Natural killer cell treated with Interleukin-12 subunit alpha and Interleukin-12 subunit beta and Interleukin-15 and Interleukin-18, amount 100 ng/mL, for 72 hours (primary cell): ENCODE results near the gene P2RX3. TPM values are rescaled to one million over a fixed set of nuclear protein-coding genes. Genes with fewer than 3 reads are reported as not detected.
"Not testable (repeated sequence)": the region's sequence is repeated elsewhere in the genome, so short reads cannot be mapped to it uniquely, and the experiment has no call there.

Experiments used
- ATAC-seq, 2 donors: fragments of 150-1000 bp; cut with Tn5 transposase in 1 of 2; sonication (Bioruptor Pico), chemical (Tn5 transposase) in 1 of 2; 2 replicates each; pipeline ENCODE4 v1.10.0; 2021
- DNase-seq: peaks from one replicate; pipeline ENCODE4 v3.0.0; 2022; ENCODE audit warnings: low spot score
- H3K27ac Mint-ChIP-seq, 2 donors: 1 replicate in 1 of 2; 2 replicates in 1 of 2; pipeline ENCODE4 v1.8.0; 2022; ENCODE audit warnings: mixed read lengths in 2 of 2, mild to moderate bottlenecking in 1 of 2, moderate library complexity in 1 of 2
- H3K27me3 Mint-ChIP-seq, 2 donors: 1 replicate in 1 of 2; 2 replicates in 1 of 2; pipeline ENCODE4 v1.8.0; 2022; ENCODE audit warnings: mixed read lengths in 2 of 2
- H3K36me3 Mint-ChIP-seq: one replicate; pipeline ENCODE4 v1.8.0; 2022; ENCODE audit warnings: mixed read lengths
- H3K4me1 Mint-ChIP-seq, 2 donors: 1 replicate in 1 of 2; 2 replicates in 1 of 2; pipeline ENCODE4 v1.8.0; 2022; ENCODE audit warnings: low read depth in 2 of 2, mixed read lengths in 2 of 2, mild to moderate bottlenecking in 1 of 2
- H3K4me3 Mint-ChIP-seq: one replicate; pipeline ENCODE4 v1.8.0; 2022; ENCODE audit warnings: mixed read lengths
- H3K9me3 Mint-ChIP-seq: 2 replicates; pipeline ENCODE4 v1.8.0; 2022; ENCODE audit warnings: mixed read lengths
- total RNA-seq, 2 donors: library from RNA; stranded (reverse); gene quantifications; one replicate each; pipeline ENCODE4 v1.2.3, GENCODE V29; 2022

The P2RX3 gene
- not detected for total RNA-seq

DNA sequence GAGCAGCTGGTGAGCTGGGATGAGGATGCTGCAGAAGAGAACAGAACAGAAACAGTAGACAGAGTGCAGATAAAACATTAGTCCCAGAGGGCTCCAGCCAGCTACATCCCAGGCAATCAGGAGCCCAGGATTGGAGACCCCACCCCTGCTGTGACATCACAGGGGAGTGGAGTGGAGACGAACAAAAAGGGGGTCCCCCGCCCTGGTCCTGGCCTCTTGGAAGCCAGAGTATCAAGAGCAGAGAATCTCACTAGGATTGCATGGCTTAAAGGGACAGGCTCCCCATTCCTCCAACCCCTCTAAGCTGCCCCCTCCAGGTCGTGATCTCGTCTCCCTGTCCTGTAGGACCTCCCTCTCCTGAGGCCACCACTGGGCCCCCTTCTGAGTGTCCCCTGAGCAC is at the start of gene P2RX3:
P2RX3 (plus strand) TSS at position 211 of the 400 bp plus-strand sequence. CDS start 199 bp downstream, outside the sequence.
- H3K9me3 Mint-ChIP-seq: no peaks in the 10 kb centered on the region
- H3K27ac Mint-ChIP-seq: no peak within 1 kb of the TSS
- DNase-seq (no peak), ATAC-seq (no peak)
- peaks cover 3 to 5% of the 10 kb centered on the region in 2 donors for H3K27me3 Mint-ChIP-seq
- no peaks in the 10 kb centered on the region for H3K36me3 Mint-ChIP-seq
- no peak within 1 kb of the TSS for H3K4me3 Mint-ChIP-seq
- H3K4me1 Mint-ChIP-seq: peaks cover 37 to 41% of the 10 kb centered on the region in 2 donors

- no peak for ATAC-seq
- peaks cover 19% of the 10 kb centered on the region in 2 donors for H3K27me3 Mint-ChIP-seq
- H3K9me3 Mint-ChIP-seq: no peaks in the 10 kb centered on the region
- H3K4me1 Mint-ChIP-seq: peaks cover 0 to 2% of the 10 kb centered on the region in 2 donors
- no peaks in the 10 kb centered on the region for H3K36me3 Mint-ChIP-seq
- no peak overlapping the region for H3K4me3 Mint-ChIP-seq
- DNase-seq: no peak
- H3K27ac Mint-ChIP-seq: no peak overlapping the region
Measured at GRCh38 chr11:57288771-57289579, 49.2 kb upstream of the P2RX3 start.

DNA sequence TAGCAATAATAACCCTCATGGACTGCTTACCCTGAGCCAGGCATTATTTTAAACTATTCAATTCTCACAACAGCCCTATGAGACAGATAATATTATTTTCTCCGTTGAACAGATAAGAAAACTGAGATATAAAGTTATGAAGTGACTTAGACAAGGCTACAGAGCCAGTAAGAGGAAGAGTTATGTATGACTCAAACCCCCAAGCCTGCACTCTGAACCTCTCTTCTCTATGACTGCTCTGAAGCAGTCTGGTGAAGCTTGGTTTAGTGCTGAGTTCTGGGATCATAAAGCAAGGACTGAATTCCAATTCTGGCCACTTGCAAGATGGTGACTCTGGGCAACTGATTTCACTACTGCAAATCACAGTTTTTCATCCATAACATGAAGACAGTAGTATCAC is 47.9 kb upstream of the P2RX3 start:
- no peak overlapping the region for H3K27ac Mint-ChIP-seq
- no peak overlapping the region for H3K4me3 Mint-ChIP-seq
- H3K27me3 Mint-ChIP-seq: peaks cover 18 to 19% of the 10 kb centered on the region in 2 donors
- ATAC-seq (no peak), DNase-seq (no peak)
- H3K4me1 Mint-ChIP-seq: no peaks in the 10 kb centered on the region
- no peaks in the 10 kb centered on the region for H3K9me3 Mint-ChIP-seq
- H3K36me3 Mint-ChIP-seq: no peaks in the 10 kb centered on the region

GRCh38 chr11:57294225-57295131 is 43.7 kb upstream of the P2RX3 start:
- H3K36me3 Mint-ChIP-seq: no peaks in the 10 kb centered on the region
- peaks cover 9 to 19% of the 10 kb centered on the region in 2 donors for H3K27me3 Mint-ChIP-seq
- no peak for DNase-seq
- H3K4me1 Mint-ChIP-seq: no peaks in the 10 kb centered on the region
- peak in 1 of 2 donors; percentile 20 for ATAC-seq
- no peak overlapping the region for H3K27ac Mint-ChIP-seq
- H3K4me3 Mint-ChIP-seq: no peak overlapping the region
- no peaks in the 10 kb centered on the region for H3K9me3 Mint-ChIP-seq

GRCh38 chr11:57296205-57296604 is 41.9 kb upstream of the P2RX3 start:
- not testable (repeated sequence) for ATAC-seq, H3K4me1 Mint-ChIP-seq, H3K36me3 Mint-ChIP-seq, H3K27me3 Mint-ChIP-seq, H3K27ac Mint-ChIP-seq, H3K4me3 Mint-ChIP-seq, DNase-seq, H3K9me3 Mint-ChIP-seq

GRCh38 chr11:57297221-57297620 is 40.9 kb upstream of the P2RX3 start:
- H3K4me1 Mint-ChIP-seq: no peaks in the 10 kb centered on the region
- H3K4me3 Mint-ChIP-seq: no peak overlapping the region
- H3K36me3 Mint-ChIP-seq: no peaks in the 10 kb centered on the region
- H3K9me3 Mint-ChIP-seq: no peaks in the 10 kb centered on the region
- H3K27me3 Mint-ChIP-seq: peaks cover 0 to 2% of the 10 kb centered on the region in 2 donors
- H3K27ac Mint-ChIP-seq: no peak overlapping the region
- ATAC-seq: no peak
- DNase-seq: no peak

GRCh38 chr11:57299150-57299737 is 38.9 kb upstream of the P2RX3 start:
- no peak overlapping the region for H3K4me3 Mint-ChIP-seq
- no peaks in the 10 kb centered on the region for H3K4me1 Mint-ChIP-seq
- no peak for DNase-seq
- no peak overlapping the region for H3K27ac Mint-ChIP-seq
- no peaks in the 10 kb centered on the region for H3K36me3 Mint-ChIP-seq
- ATAC-seq: no peak
- H3K27me3 Mint-ChIP-seq: peaks cover 0 to 2% of the 10 kb centered on the region in 2 donors
- no peaks in the 10 kb centered on the region for H3K9me3 Mint-ChIP-seq

DNA sequence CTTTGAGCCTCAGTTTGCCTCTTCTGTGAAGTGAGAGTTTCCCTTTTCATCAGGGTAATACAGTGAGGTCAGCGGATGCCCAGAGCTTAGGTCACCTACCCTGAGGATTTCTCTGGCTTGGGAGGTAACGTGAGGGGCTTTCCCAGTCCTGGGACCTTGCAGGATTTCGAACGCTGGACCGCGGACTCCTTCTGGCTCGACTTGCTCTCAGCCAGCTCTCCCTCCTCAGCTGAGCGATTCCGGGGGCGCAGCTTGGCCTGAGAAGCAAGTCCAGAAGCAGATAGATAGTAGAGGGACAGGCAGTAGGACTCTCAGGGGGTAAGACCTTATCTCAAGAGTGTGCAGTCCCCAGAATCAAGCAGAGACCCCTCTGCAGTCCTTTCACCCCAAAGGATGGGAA is 37.4 kb upstream of the P2RX3 start:
- no peaks in the 10 kb centered on the region for H3K36me3 Mint-ChIP-seq
- DNase-seq: no peak
- H3K27me3 Mint-ChIP-seq: no peaks in the 10 kb centered on the region
- H3K4me1 Mint-ChIP-seq: no peaks in the 10 kb centered on the region
- H3K9me3 Mint-ChIP-seq: no peaks in the 10 kb centered on the region
- no peak overlapping the region for H3K4me3 Mint-ChIP-seq
- no peak overlapping the region for H3K27ac Mint-ChIP-seq
- ATAC-seq: no peak

- no peak overlapping the region for H3K4me3 Mint-ChIP-seq
- H3K27ac Mint-ChIP-seq: no peak overlapping the region
- H3K4me1 Mint-ChIP-seq: no peaks in the 10 kb centered on the region
- no peaks in the 10 kb centered on the region for H3K36me3 Mint-ChIP-seq
- ATAC-seq: no peak
- H3K9me3 Mint-ChIP-seq: no peaks in the 10 kb centered on the region
- H3K27me3 Mint-ChIP-seq: no peaks in the 10 kb centered on the region
- no peak for DNase-seq
Measured at GRCh38 chr11:57301711-57302423, 36.3 kb upstream of the P2RX3 start.

- H3K4me1 Mint-ChIP-seq: no peaks in the 10 kb centered on the region
- no peaks in the 10 kb centered on the region for H3K27me3 Mint-ChIP-seq
- ATAC-seq (no peak), DNase-seq (no peak)
- no peaks in the 10 kb centered on the region for H3K36me3 Mint-ChIP-seq
- no peak overlapping the region for H3K4me3 Mint-ChIP-seq
- no peak overlapping the region for H3K27ac Mint-ChIP-seq
- H3K9me3 Mint-ChIP-seq: no peaks in the 10 kb centered on the region
Measured at GRCh38 chr11:57302489-57302888, 35.7 kb upstream of the P2RX3 start.

GRCh38 chr11:57303280-57303989 is 34.7 kb upstream of the P2RX3 start:
- H3K4me1 Mint-ChIP-seq: no peaks in the 10 kb centered on the region
- H3K9me3 Mint-ChIP-seq: no peaks in the 10 kb centered on the region
- no peak overlapping the region for H3K27ac Mint-ChIP-seq
- DNase-seq (no peak), ATAC-seq (no peak)
- H3K27me3 Mint-ChIP-seq: no peaks in the 10 kb centered on the region
- no peaks in the 10 kb centered on the region for H3K36me3 Mint-ChIP-seq
- no peak overlapping the region for H3K4me3 Mint-ChIP-seq

- Mint-ChIP-seq H3K27me3 (no peaks in the 10 kb centered on the region), H3K9me3 (no peaks in the 10 kb centered on the region), H3K4me1 (no peaks in the 10 kb centered on the region), H3K27ac (no peak overlapping the region), H3K4me3 (no peak overlapping the region), H3K36me3 (no peaks in the 10 kb centered on the region)
- peak in 1 of 2 donors; percentile 21 for ATAC-seq
- no peak for DNase-seq
Measured at GRCh38 chr11:57303990-57304579, 34.1 kb upstream of the P2RX3 start.
